Measurements from ENCODE around the gene TRPM3.

The TRPM3 gene

GRCh38 chr9:70493029-70493428 lies 628.4 kb downstream of the TRPM3 start:
- TF ChIP-seq CTCF (IDR thresholded peaks at IDR 0.05; ENCODE audit: low read depth, low read length), result no peak
- no peak overlapping the region for H3K4me3 ChIP-seq (ENCODE audit: low read depth, low read length)

DNA sequence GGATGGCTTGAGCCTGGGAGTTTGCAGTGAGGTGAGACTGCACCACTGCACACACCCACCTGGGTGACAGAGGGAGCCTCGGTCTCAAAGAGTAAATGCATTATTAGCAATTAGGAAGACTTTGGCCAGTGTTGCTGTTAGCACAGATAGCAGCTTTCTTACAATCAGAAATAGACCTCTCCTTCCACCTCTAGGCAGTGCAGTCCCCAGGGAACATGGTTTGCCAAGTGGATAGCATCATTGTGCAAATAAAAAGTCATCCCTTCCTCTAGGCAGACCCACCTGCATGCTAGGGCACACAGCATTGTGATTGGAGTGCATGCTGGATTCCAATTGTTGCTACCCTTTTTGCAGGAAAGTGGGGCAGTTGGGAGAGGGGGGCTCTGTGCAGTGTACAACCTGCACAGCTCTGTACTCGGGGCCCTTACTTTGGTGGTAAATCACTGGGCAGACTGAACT lies 629.1 kb downstream of the TRPM3 start:
- H3K4me3 ChIP-seq (ENCODE audit: low read depth, low read length), result no peak overlapping the region
- TF ChIP-seq CTCF (IDR thresholded peaks at IDR 0.05; ENCODE audit: low read depth, low read length), result no peak

DNA sequence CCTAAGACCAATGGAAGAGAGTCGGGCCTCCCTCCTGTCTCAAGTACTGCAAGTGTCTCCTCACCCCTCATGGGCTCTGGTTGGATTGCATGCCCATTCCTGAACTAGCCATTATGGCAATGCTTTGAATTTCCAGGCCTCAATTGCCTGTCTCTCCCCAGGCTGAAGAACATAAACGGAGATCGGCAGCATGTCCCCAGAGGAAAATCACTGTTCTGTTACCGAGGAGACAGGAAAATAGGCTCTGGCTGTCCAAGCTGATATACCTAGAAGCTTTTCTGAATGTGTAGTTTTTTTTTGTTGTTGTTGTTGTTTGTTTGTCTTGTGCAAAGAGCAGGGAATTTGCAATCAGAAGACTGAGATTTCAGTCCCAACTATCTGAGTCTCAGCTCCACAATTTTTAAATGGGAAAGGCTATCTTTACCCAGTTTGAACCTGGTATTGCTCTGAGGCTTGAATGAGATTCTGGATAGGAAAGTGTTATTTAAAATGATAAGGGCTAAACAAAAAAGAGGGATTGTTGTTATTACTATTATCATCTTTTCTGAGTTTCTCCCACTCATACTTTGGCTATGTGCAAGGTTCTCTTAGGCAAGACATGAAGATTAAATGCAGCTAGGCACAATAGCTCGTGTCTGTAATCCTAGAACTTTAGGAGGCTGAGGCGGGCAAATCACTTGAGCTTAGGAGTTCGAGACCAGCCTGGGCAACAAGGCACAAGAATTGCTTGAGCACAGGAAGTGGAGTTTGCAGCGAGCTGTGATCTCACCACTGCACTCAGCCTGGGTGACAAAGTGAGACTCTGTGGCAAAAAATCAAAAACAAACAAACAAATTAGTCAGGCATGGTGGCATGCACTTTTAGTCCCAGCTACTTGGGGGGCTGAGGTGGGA lies 629.7 kb downstream of the TRPM3 start:
- TF ChIP-seq CTCF (IDR thresholded peaks at IDR 0.05; ENCODE audit: low read depth, low read length), result no peak
- H3K4me3 ChIP-seq (ENCODE audit: low read depth, low read length), result no peak overlapping the region

- TF ChIP-seq CTCF (IDR thresholded peaks at IDR 0.05; ENCODE audit: low read depth, low read length), result no peak
- H3K4me3 ChIP-seq (ENCODE audit: low read depth, low read length), result no peak overlapping the region
These were observed 630.9 kb downstream of the TRPM3 start for GRCh38 chr9:70490478-70490877.

DNA sequence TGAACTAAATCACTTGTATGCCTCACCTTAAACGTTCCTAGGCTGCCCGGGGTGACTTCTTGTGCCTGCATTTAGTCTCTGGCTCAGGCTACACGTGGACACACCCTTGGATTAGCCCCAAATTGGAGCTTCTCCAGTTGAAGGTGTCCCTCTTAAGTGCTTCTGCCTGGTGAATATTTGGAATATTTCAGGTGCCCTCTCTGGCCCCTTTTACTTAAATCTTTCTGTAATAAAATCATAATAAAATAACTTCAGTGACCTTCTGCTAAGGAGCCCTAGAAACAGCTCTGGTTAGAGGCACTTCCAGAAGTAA lies 632.7 kb downstream of the TRPM3 start:
- no peak for TF ChIP-seq CTCF (IDR thresholded peaks at IDR 0.05; ENCODE audit: low read depth, low read length)
- H3K4me3 ChIP-seq (ENCODE audit: low read depth, low read length), result no peak overlapping the region

DNA sequence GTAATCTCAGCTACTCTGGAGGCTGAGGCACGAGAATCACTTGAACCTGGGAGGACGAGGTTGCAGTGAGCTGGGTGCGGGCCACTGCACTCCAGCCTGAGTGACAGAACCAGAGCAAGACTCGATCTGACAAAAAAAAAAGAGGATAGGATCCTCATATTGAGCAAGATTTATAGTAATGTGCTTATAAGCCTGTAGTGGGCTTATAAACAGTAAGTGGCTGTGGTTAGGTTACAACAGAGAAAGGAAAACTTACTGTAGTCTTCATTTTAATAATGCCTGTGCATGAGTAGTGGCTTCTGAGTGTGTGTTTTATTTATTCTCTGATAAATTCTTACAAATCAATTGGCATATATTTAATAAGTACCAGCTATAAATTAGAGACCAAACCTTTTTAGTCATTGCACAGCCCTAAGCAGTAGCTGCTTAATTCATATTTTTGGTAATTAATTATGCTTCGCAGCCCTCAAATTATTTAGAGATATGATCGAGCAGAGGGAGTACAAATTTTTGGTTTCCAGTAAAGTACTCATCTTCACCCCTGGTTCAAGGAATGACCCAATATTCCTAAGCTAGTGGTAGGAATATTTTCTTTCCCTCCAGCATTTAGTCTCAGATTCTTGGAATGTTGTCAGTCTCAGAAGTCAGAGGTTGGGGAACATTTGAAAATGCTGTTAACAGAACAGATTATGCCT lies 633.2 kb downstream of the TRPM3 start:
- H3K4me3 ChIP-seq (ENCODE audit: low read depth, low read length), result no peak overlapping the region
- no peak for TF ChIP-seq CTCF (IDR thresholded peaks at IDR 0.05; ENCODE audit: low read depth, low read length)

DNA sequence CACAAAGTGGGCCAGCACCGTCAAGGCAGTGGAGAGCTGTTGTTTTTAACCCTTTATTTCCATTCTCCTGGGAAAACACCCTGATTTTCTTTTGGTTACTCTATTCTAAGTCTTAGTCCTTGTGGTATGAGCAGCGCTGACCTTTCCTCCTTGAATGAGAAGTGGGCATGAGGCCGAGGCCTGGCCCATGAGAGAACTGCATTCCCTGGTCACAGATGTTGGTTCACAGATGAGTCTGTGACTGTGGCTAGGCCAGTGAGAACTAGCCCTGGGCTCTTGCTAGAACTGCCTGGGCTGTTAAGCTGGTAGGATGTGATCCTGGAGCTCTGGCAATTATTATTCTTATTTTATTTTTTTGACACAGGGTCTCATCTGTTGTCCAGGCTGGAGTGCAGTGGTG lies 635.3 kb downstream of the TRPM3 start:
- no peak for TF ChIP-seq CTCF (IDR thresholded peaks at IDR 0.05; ENCODE audit: low read depth, low read length)
- no peak overlapping the region for H3K4me3 ChIP-seq (ENCODE audit: low read depth, low read length)

All from WI38 (cell line).